Activated naive CD8-positive, alpha-beta T cell (primary cell): Measurements from ENCODE around the gene PRPS1.
"Not testable (repeated sequence)": the region's sequence is repeated elsewhere in the genome, so short reads cannot be mapped to it uniquely, and the experiment has no call there.

Experiments
- H3K27ac Mint-ChIP-seq: one replicate; pipeline ENCODE4 v1.8.0; 2021; ENCODE audit warnings: mixed read lengths
- H3K27me3 Mint-ChIP-seq: one replicate; pipeline ENCODE4 v1.8.0; 2021; ENCODE audit warnings: mixed read lengths
- H3K36me3 Mint-ChIP-seq: one replicate; pipeline ENCODE4 v1.8.0; 2021; ENCODE audit warnings: mixed read lengths
- H3K4me1 Mint-ChIP-seq: one replicate; pipeline ENCODE4 v1.8.0; 2021; ENCODE audit warnings: low read depth, mixed read lengths
- H3K4me3 Mint-ChIP-seq: one replicate; pipeline ENCODE4 v1.8.0; 2021; ENCODE audit warnings: mild to moderate bottlenecking, mixed read lengths
- H3K9me3 Mint-ChIP-seq: one replicate; pipeline ENCODE4 v1.8.0; 2021; ENCODE audit warnings: low read depth, mixed read lengths

The PRPS1 gene

GRCh38 chrX:107659286-107659685 is 31.0 kb downstream of the PRPS1 start:
- Mint-ChIP-seq H3K36me3 (no peaks in the 10 kb centered on the region), H3K4me3 (no peak overlapping the region), H3K9me3 (no peaks in the 10 kb centered on the region), H3K27ac (no peak overlapping the region), H3K4me1 (peaks cover 15% of the 10 kb centered on the region), H3K27me3 (no peaks in the 10 kb centered on the region)

- Mint-ChIP-seq H3K27me3 (no peaks in the 10 kb centered on the region), H3K27ac (no peak overlapping the region), H3K36me3 (no peaks in the 10 kb centered on the region), H3K4me3 (no peak overlapping the region), H3K9me3 (no peaks in the 10 kb centered on the region), H3K4me1 (peaks cover 15% of the 10 kb centered on the region)
These were observed 31.5 kb downstream of the PRPS1 start for GRCh38 chrX:107659768-107660167.

GRCh38 chrX:107662145-107662544 is 33.8 kb downstream of the PRPS1 start:
- H3K9me3 Mint-ChIP-seq = no peaks in the 10 kb centered on the region
- H3K27me3 Mint-ChIP-seq = no peaks in the 10 kb centered on the region
- H3K4me3 Mint-ChIP-seq = no peak overlapping the region
- no peaks in the 10 kb centered on the region for H3K36me3 Mint-ChIP-seq
- peaks cover 6% of the 10 kb centered on the region for H3K4me1 Mint-ChIP-seq
- peak overlapping the region; percentile 16 for H3K27ac Mint-ChIP-seq

GRCh38 chrX:107662824-107663223 is 34.5 kb downstream of the PRPS1 start:
- peaks cover 11% of the 10 kb centered on the region for H3K4me1 Mint-ChIP-seq
- H3K4me3 Mint-ChIP-seq = no peak overlapping the region
- no peaks in the 10 kb centered on the region for H3K27me3 Mint-ChIP-seq
- no peaks in the 10 kb centered on the region for H3K9me3 Mint-ChIP-seq
- peaks cover 3% of the 10 kb centered on the region for H3K36me3 Mint-ChIP-seq
- no peak overlapping the region for H3K27ac Mint-ChIP-seq

GRCh38 chrX:107666931-107667330 is 38.6 kb downstream of the PRPS1 start:
- H3K27me3 Mint-ChIP-seq = no peaks in the 10 kb centered on the region
- H3K4me1 Mint-ChIP-seq = peaks cover 24% of the 10 kb centered on the region
- H3K9me3 Mint-ChIP-seq = no peaks in the 10 kb centered on the region
- no peak overlapping the region for H3K27ac Mint-ChIP-seq
- H3K36me3 Mint-ChIP-seq = peaks cover 3% of the 10 kb centered on the region
- no peak overlapping the region for H3K4me3 Mint-ChIP-seq

GRCh38 chrX:107667426-107667825 is 39.1 kb downstream of the PRPS1 start:
- Mint-ChIP-seq H3K27me3 (no peaks in the 10 kb centered on the region), H3K36me3 (peaks cover 3% of the 10 kb centered on the region), H3K4me1 (peaks cover 24% of the 10 kb centered on the region), H3K27ac (peak overlapping the region; percentile 68), H3K4me3 (no peak overlapping the region), H3K9me3 (no peaks in the 10 kb centered on the region)

- not testable (repeated sequence) for H3K36me3 Mint-ChIP-seq, H3K27me3 Mint-ChIP-seq, H3K9me3 Mint-ChIP-seq, H3K4me3 Mint-ChIP-seq, H3K27ac Mint-ChIP-seq
- peaks cover 32% of the 10 kb centered on the region for H3K4me1 Mint-ChIP-seq
These were observed 40.4 kb downstream of the PRPS1 start for GRCh38 chrX:107668710-107669109.

GRCh38 chrX:107669261-107669660 is 41.0 kb downstream of the PRPS1 start:
- peaks cover 3% of the 10 kb centered on the region for H3K36me3 Mint-ChIP-seq

GRCh38 chrX:107669885-107670628 is 41.7 kb downstream of the PRPS1 start:
- Mint-ChIP-seq H3K36me3 (peaks cover 3% of the 10 kb centered on the region), H3K4me3 (no peak overlapping the region), H3K27ac (no peak overlapping the region), H3K4me1 (peaks cover 41% of the 10 kb centered on the region), H3K27me3 (no peaks in the 10 kb centered on the region), H3K9me3 (no peaks in the 10 kb centered on the region)

More at GRCh38 chrX:107669261-107669660, 41.0 kb downstream of the PRPS1 start:
- H3K4me3 Mint-ChIP-seq = no peak overlapping the region
- peaks cover 34% of the 10 kb centered on the region for H3K4me1 Mint-ChIP-seq
- no peaks in the 10 kb centered on the region for H3K27me3 Mint-ChIP-seq
- no peak overlapping the region for H3K27ac Mint-ChIP-seq
- H3K9me3 Mint-ChIP-seq = no peaks in the 10 kb centered on the region

GRCh38 chrX:107671256-107671655 is 42.9 kb downstream of the PRPS1 start:
- Mint-ChIP-seq H3K4me1 (peaks cover 47% of the 10 kb centered on the region), H3K27ac (peak overlapping the region; percentile 41)
- not testable (repeated sequence) for H3K36me3 Mint-ChIP-seq, H3K4me3 Mint-ChIP-seq, H3K9me3 Mint-ChIP-seq, H3K27me3 Mint-ChIP-seq

- peaks cover 48% of the 10 kb centered on the region for H3K4me1 Mint-ChIP-seq
- H3K36me3 Mint-ChIP-seq = no peaks in the 10 kb centered on the region
- H3K4me3 Mint-ChIP-seq = peak overlapping the region; percentile 47
- no peaks in the 10 kb centered on the region for H3K9me3 Mint-ChIP-seq
- no peaks in the 10 kb centered on the region for H3K27me3 Mint-ChIP-seq
- H3K27ac Mint-ChIP-seq = peak overlapping the region; percentile 83
These were observed 44.7 kb downstream of the PRPS1 start for GRCh38 chrX:107672955-107673378.

GRCh38 chrX:107673431-107673830 is 45.1 kb downstream of the PRPS1 start:
- Mint-ChIP-seq H3K4me1 (peaks cover 52% of the 10 kb centered on the region), H3K27ac (peak overlapping the region; percentile 83), H3K4me3 (peak overlapping the region; percentile 46), H3K27me3 (no peaks in the 10 kb centered on the region), H3K36me3 (no peaks in the 10 kb centered on the region), H3K9me3 (no peaks in the 10 kb centered on the region)

GRCh38 chrX:107673933-107674479 is 45.7 kb downstream of the PRPS1 start:
- Mint-ChIP-seq H3K9me3 (no peaks in the 10 kb centered on the region), H3K27me3 (no peaks in the 10 kb centered on the region), H3K27ac (peak overlapping the region; percentile 99), H3K4me3 (peak overlapping the region; percentile 88), H3K36me3 (no peaks in the 10 kb centered on the region), H3K4me1 (peaks cover 58% of the 10 kb centered on the region)

GRCh38 chrX:107674480-107675364 is 46.4 kb downstream of the PRPS1 start:
- Mint-ChIP-seq H3K36me3 (no peaks in the 10 kb centered on the region), H3K9me3 (no peaks in the 10 kb centered on the region), H3K27me3 (no peaks in the 10 kb centered on the region), H3K27ac (peak overlapping the region; percentile 99), H3K4me3 (peak overlapping the region; percentile 88), H3K4me1 (peaks cover 59% of the 10 kb centered on the region)

GRCh38 chrX:107675365-107675654 is 47.0 kb downstream of the PRPS1 start:
- Mint-ChIP-seq H3K4me1 (peaks cover 59% of the 10 kb centered on the region), H3K9me3 (no peaks in the 10 kb centered on the region), H3K4me3 (peak overlapping the region; percentile 88), H3K36me3 (no peaks in the 10 kb centered on the region), H3K27me3 (no peaks in the 10 kb centered on the region), H3K27ac (peak overlapping the region; percentile 99)
